Neural progenitor cell (in vitro differentiated cells): ENCODE results near the gene OOSP3.

ENCODE experiments used
- EZH2 ChIP-seq: fragments of 200-600 bp; sonication (generic); IDR thresholded peaks from 2 replicates; pipeline ENCODE4 v1.6.1; 2017; ENCODE audit warnings: antibody characterized with exemption, mild to moderate bottlenecking, moderate library complexity
- EZH2phosphoT487 ChIP-seq: fragments of 200-600 bp; sonication (generic); IDR thresholded peaks from 2 replicates; pipeline ENCODE4 v1.6.1; 2017; ENCODE audit warnings: antibody characterized with exemption
- TF ChIP-seq, protein P1 (sequence below): fragments of 200-600 bp; sonication (generic); IDR thresholded peaks from 2 replicates; pipeline ENCODE4 v1.5.1; 2017; ENCODE audit warnings: antibody characterized with exemption, mild to moderate bottlenecking

- no peak for TF ChIP-seq EZH2
- TF ChIP-seq, protein P1, sequence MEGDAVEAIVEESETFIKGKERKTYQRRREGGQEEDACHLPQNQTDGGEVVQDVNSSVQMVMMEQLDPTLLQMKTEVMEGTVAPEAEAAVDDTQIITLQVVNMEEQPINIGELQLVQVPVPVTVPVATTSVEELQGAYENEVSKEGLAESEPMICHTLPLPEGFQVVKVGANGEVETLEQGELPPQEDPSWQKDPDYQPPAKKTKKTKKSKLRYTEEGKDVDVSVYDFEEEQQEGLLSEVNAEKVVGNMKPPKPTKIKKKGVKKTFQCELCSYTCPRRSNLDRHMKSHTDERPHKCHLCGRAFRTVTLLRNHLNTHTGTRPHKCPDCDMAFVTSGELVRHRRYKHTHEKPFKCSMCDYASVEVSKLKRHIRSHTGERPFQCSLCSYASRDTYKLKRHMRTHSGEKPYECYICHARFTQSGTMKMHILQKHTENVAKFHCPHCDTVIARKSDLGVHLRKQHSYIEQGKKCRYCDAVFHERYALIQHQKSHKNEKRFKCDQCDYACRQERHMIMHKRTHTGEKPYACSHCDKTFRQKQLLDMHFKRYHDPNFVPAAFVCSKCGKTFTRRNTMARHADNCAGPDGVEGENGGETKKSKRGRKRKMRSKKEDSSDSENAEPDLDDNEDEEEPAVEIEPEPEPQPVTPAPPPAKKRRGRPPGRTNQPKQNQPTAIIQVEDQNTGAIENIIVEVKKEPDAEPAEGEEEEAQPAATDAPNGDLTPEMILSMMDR: no peak
- TF ChIP-seq EZH2phosphoT487: no peak
Measured at GRCh38 chr11:59943997-59944714, 65.6 kb downstream of the OOSP3 start.
